GM23338 (cell line): ENCODE data around the gene RAP1B. TPM values are rescaled to one million over a fixed set of nuclear protein-coding genes. Genes with fewer than 3 reads are reported as not detected.

Experiments
- CREB1 ChIP-seq: fragments of 250-450 bp; sonication (Bioruptor Pico); IDR thresholded peaks from 2 replicates; pipeline ENCODE4 v1.5.0; 2020; ENCODE audit warnings: low read depth, mild to moderate bottlenecking, moderate library complexity
- NANOG ChIP-seq: IDR thresholded peaks from 2 replicates; pipeline ENCODE4 v1.6.1; 2016; ENCODE audit warnings: antibody characterized with exemption, borderline replicate concordance
- REST ChIP-seq: IDR thresholded peaks from one replicate; pipeline ENCODE4 v1.6.1; 2018; ENCODE audit warnings: antibody characterized with exemption; ENCODE audit not compliant: unreplicated experiment
- ZNF331 ChIP-seq: fragments of 250-450 bp; sonication (Bioruptor Pico); IDR thresholded peaks from 2 replicates; pipeline ENCODE4 v1.5.0; 2020; ENCODE audit warnings: low read depth, mild to moderate bottlenecking, moderate library complexity
- ZNF462 ChIP-seq: fragments of 250-450 bp; sonication (Bioruptor Pico); IDR thresholded peaks from 2 replicates; pipeline ENCODE4 v1.5.0; 2020; ENCODE audit warnings: mild to moderate bottlenecking, moderate library complexity
- polyA plus RNA-seq: library from polyadenylated mRNA; unstranded; fragments of >200 nt; fragmentation: Nextera tagmentation; extraction: Ambion mirVana; gene quantifications from 2 replicates; pipeline ENCODE4 v1.2.1, GENCODE V29; 2016
- total RNA-seq: library from RNA; depleted of rRNA; stranded (reverse); fragments of >200 nt; shearing (Covaris generic); gene quantifications from 2 replicates; pipeline ENCODE4 v1.2.3, GENCODE V29; 2014
- TF ChIP-seq, protein P1 (sequence below): IDR thresholded peaks from 2 replicates; pipeline ENCODE4 v1.6.1; 2016; ENCODE audit warnings: antibody characterized with exemption

RAP1B gene
- total and polyA plus RNA-seq, 2 experiments from 2014 or later: 90.6 to 128 TPM

GRCh38 chr12:68633614-68634558, 23.2 kb downstream of the RAP1B start (continued):
- TF ChIP-seq ZNF462 (CRISPR knock-in tag) (no peak), REST (no peak), ZNF331 (CRISPR knock-in tag) (no peak), NANOG (no peak), CREB1 (CRISPR knock-in tag) (no peak)
- TF ChIP-seq, protein P1, sequence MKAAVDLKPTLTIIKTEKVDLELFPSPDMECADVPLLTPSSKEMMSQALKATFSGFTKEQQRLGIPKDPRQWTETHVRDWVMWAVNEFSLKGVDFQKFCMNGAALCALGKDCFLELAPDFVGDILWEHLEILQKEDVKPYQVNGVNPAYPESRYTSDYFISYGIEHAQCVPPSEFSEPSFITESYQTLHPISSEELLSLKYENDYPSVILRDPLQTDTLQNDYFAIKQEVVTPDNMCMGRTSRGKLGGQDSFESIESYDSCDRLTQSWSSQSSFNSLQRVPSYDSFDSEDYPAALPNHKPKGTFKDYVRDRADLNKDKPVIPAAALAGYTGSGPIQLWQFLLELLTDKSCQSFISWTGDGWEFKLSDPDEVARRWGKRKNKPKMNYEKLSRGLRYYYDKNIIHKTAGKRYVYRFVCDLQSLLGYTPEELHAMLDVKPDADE: no peak
